ENCODE results near the gene SLIT3.
A peak's percentile ranks its signal among the peaks of the same experiment; 100 is the strongest.

The SLIT3 gene

DNA sequence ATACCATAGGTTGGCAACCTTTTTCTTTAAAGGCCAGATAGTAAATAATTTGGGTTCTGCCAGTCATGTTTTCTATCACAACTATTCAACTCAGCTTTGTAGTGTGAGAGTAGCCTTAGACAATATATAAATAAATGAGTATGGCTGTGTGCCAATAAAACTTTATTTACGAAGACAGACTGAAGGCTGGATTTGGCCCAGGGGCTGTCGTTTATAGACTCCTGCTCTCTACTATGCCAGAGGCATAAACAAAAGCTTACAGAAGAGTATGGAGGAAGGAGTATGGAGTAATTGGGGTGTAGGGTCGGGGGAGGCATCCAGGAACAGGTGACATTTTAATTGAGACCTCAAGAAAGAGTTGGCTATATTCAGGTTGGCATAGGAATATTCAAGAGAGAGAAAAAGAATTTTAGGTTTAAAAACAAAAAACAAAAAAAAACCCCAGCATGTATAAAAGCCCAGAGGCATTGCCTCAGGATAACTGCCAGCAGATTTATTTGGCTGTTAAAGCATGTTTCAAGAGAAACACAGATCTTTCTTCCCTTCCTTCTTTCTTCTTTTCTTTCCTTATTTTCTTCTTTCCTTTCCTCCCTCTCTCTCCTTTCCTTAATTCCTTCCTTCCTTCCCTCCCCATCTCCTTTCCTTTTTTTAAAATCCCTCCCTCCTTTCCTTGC lies 39.9 kb downstream of the SLIT3 start:
- no peak for DNase-seq

DNA sequence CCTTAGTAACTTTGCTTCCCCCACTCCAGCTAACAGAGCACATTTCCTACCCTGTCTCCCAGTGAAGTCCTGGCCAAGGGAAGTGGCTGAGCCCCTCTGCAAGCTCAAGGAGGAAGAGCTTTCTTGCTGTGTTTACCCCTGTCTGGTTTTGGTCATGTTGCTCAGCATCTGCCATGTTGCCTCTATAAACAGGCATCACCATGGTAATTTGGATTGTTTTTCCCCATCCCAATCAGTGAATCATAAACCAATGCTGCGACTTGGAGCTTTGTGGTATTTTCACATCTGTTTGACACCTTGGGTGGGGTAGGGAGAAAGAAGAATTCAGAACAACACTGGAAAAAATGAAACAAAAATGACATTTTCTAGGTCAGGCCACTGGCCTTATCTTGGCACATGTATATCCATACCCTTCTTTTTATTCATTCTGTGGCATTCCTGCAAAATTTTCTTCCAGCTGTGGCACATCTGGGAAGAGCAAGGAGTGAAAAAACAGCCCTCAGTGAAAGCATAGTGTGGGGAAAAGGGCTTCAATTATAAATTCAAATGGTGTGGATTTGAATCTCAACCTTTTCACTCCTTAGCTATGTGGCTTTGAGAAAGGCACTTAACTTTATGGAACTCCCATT lies 42.5 kb downstream of the SLIT3 start:
- no peak for DNase-seq

DNA sequence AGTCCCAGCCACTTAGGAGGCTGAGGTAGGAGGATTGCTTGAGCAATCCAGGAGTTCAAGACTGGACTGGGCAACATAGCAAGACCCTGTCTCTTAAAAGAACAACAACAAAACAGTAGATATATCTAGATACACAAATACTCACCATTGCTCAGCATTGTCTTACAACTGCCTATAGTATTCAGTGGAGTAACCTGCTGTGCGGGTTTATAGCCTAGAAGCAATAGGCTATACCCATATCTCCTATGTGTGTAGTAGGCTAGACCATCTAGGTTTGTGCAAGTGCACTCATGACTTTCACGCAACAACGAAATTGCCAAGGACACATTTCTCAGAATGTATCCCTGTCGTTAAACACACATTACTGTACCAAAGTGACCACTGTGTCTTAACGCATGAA lies 44.7 kb downstream of the SLIT3 start:
- DNase-seq, result no peak

DNA sequence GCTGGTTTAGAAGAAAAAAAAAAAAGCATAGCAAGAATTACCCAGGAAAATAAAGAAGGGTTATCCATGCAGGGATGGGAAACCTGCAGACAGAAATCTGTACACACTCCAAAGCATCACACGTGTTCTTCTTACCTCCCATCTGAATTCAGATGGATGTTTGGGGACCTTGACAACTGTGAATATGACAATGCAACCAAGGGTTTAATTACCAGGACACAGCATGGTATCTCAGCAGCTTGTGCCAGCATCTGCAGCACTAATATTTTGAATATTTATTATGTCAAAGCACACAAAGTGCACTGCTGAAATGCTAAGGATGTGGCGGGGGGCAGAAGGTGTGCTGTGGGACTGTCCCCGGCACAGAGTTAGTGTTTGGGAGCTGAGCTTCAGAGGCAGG lies 47.9 kb downstream of the SLIT3 start:
- no peak for DNase-seq

DNA sequence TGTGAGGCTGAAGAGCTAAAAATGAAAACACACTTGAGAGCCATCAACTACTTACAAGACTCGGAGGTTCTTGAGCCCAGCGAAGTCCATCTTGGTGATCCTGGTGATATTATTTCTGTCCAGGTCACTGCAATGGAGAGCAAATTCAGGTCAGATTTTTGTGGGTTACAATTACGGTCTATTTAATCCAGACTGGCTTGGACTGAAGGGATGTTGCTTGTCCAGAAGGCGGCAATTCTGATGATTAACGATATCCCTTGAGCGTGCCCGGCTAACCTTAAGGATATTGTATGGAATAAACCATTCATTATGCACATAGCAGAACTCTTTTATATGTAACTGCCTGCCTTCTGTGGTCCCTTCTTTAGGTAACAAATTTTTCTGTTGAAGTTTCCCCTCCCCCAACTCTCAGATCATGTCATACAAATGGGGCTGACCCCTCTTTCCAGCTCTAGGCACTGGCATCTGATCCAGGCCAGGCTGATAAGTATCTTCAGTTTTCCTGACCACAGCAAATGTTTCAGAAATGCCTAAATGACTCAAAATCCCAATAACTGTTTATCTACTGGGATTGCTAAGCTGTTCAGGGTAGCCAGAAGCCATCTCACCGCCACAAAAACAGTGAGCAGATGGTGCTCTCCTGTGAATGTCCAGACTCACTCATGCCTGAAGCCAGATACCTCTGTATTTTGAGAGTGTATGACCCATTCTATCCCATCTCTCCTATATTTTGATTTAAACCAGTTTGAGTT lies 49.4 kb downstream of the SLIT3 start:
- DNase-seq, result no peak

DNA sequence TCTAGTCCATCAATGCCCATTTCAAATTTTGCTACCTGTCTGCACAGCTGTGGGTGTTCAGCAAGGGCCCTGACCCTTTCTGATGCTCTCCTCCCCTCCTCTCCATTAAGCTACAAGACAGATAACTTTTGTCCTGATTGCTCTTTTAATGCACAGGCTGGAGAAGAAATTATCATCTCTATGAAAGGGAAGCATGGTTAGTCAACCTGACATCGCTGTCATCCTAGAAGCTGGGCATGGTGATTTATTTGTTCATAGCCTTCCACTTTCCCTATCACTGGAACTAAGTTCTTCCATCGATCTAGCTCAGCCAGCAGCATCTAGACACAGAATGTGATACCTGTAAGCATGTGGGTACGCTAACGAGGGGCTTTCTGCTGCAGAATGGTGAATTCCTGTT lies 50.1 kb downstream of the SLIT3 start:
- DNase-seq, result no peak

DNA sequence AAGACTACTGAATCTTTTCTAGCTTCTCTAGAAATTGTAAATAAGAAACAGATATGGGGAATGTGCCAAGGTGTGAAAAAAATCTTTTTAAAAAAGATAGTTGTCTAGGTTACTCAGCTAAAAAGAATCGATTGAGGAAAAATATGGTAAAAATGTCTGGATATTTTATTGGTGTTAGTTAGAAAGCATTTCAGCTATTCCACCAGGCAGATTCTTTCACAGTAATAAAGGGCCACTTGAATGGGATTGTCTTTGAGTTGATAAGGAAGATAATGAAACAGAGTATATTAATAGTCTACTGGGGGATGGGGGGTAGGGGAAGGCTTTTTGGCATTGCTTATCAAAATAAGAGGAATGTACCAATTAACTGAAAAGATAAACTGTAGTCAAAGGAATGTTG lies 51.9 kb downstream of the SLIT3 start:
- DNase-seq, result no peak

DNA sequence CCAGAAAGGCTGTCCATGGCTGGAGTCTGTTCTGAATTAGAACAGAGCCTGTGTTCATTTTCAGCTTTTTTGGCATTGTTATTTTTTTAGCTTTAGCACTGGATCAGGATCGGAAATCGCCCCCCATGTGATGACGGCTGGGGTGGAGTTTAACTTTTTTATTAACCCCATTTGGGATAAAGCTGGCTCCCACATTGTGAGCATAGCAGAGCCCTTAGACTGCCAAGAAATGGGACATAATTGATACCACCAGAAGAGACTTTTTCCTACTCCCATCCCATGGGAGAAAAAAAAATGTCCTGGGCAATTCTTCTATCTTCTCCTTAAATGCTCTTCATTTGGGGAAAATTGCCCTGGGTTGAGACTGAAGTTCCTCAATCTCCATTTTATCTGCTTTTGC lies 52.4 kb downstream of the SLIT3 start:
- DNase-seq, result peak; percentile 36

DNA sequence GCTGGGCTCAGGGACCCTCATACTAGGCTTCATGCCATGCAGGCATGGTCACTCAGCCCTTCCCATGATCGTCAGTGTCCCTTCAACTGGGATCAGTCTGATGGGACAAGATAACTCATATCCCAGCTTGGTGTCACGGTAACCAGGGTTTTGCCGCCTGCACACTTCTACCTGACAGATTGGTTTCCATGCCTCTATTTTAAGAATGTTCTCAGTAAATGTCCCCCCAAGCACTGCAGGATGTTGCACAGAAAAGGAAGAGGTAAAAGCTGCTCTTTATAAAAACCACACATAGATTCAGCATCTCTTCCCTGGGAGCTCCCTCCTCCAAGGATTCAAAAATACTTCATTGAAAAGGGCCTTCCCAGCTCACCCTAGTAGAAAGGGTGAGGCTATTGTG lies 56.1 kb downstream of the SLIT3 start:
- no peak for DNase-seq

DNA sequence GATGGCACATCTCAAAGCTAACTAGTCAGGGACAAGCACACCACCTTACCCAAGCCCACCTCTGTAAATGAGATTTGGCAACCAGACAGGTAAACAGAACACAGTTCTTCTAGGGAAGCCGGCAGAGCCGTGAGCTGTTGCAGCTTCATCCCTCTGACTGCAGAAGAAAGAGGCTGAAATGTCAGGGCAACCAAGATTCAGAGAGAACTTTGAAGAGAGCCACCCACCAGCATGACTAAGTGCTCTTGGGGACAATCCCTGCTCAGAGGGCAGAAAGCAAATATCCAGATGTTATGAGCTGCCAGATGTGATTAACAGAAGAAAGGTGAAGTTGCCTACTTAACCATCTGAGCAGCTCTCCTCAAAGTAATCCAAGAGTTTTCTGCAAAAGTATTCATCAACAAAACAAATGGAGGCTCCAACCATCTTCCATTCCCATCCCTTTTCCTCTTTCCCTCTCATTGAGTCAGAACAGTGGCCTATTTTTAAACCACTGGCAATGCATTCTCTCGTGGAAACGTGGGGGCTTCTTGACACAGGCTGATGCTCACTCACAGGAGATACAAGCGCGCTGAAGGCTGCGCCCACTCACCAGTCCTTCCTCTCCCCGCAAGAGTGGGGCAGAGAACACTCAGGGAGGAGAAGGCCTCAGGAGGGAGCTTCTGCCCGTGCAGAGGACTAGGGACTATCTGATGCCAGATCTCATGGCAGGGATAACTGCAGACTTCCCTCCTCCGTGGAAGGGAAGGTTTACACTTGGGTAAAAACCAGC lies 57.1 kb downstream of the SLIT3 start:
- DNase-seq, result no peak

DNA sequence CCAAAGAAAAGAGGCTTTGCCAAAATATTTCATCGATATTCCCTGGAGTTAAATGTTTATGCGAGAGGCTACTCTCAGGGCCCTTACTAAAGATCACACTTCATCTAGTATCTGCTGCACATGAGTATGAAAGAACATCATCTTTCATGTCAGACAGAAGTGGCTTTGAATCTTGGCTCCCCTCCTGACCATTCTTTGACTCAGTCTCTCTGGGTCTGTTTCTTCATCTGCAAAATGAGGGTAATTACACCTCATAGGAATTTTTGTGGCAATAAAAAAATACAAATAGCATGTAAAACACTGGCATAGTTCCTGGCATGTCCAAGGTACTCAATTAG lies 58.1 kb downstream of the SLIT3 start:
- DNase-seq, result no peak

DNA sequence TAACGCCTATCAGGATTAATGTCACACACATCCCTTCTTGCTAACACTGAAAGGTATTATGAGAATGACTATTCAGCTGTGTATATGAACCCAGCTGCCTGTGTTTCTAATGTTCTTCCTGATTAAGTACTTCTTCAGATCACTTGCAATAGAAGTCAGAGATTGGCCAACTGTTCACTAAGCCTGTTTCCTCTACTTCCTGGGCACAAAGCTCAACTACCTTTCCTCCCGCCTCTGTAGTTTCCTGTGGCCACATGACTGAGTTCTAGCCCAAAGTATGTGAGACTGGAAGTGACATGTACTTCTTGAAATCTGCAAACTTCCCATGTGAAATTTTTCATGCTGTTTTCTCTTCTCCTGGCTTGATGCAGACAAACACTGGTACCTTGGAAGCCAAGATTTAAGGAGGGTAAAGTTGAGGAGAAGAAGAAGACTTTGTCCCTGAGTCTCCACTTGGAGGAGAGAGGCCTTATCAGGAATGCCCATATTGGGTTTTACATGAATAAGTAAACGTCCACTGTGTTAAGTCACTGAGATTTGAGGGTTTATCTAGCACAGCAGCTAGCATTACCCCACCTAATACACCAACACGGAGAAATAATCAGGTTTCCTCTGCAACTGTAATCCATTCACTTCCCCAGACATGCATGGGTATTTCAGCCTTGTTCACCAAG lies 58.6 kb downstream of the SLIT3 start:
- no peak for DNase-seq

DNA sequence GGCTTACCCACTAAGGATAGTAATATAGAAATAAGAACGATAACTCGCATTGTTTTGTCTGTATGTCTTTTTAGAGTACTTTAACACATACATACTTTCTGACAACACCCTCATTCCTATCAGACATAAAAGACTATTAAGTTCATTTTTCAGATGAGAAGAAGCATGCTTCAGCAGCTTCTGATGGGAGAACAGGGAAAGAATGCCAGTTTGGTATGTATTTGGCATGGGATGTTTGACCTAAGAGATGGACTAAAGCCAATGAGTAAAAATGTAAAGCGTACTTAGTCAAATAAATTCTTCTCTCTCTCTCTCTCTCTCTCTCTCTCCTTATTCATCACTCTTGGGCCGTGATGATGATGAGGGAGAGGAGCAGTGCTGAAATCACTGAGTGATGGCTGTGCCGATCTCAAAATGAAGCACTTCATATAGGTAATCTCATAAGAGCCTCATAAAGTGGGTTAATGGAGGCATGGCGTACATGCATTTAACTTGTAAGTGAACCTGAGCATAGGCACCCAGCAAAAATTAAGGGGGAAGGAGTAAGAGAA lies 71.5 kb downstream of the SLIT3 start:
- no peak for DNase-seq

DNA sequence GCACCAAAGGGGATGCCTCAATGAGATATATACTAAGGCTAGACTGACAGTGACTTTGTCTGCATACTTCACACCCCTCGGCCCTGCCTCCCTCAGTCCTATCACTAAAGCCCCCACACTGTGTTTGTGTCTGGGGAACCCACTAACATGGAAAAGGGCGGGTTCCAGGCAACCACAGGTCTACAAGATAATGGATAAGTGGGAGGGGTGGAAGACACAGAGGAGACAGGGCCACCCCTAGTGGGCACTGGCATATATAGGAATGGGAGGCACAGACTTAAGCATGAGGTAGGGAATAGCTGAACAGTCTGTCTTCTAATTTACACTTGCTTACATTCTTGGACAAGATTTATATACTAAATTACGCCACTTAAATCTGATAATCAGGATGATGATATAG lies 74.0 kb downstream of the SLIT3 start:
- no peak for DNase-seq

DNA sequence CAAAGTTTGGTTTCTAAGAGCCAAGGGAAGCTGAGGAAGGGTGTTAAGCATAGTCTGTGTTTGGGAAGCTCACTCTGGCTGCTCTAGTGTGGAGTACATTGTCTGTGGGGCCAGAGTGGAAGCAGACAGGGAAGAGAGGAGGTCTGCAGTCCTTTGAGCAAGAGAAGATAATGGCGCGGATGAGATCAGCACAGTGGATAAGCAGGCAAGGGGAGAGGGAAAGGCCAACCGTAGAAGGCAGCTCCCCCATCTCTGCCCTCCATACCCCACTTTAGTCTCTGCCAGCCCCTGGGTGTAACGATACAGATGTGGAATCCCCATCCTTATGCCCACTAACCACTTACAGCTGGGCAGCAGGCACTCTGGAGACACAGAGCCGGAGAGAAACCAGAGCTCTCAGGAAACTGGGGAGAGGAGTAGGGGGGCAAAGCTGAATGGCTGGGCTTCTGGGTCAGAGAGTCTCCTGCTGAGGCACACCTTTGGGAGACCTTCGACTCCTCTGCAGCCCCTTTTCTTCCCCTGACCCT lies 75.0 kb downstream of the SLIT3 start:
- no peak for DNase-seq

DNA sequence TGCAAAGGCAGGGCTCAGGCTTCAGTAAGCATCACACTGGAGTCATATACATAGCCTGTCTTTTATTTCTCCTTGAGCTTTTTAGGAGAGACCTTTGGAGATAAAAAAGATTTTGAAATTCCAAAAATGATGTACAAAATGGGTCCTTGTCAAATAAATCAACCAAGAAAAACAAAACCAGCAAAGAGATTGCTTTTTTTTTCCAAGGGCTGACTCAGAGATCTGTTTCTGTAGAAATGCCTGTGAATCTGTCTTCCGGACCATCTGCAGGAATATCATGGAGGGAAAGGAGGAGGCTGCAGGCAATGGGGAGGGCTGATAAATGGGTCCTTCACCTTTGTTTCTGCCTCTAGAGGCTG lies 77.4 kb downstream of the SLIT3 start:
- DNase-seq, result no peak

DNA sequence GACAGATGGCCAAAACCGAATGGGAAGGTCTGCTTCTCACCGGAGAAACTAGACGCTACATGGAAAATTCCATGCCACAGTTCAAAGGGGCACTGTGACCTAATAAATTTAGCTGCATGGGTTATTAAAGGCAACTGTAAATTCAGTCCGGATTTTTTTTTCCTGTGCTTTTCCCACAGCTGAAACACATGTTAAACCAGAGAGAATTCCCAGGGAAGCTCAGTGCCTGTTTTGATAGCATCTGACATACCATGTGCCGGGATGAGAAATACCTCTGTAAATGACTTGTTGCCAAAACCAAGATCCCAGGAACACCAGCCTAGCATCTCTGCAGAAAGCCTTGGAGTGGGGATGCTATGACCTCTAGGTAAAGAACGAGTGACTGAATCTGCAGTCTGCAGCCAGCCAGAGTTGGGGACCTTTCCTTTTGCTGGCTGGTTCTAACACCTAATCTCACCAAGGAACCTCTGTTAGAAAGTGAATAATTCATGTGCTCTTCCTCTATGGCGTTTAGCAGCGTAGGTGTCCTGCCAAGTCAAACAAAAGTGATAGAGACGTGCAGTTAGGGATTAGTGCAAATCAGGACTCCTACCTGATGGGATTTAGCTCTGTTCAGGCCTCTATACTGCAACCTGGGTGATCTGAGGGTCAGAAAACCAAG lies 77.9 kb downstream of the SLIT3 start:
- no peak for DNase-seq

DNA sequence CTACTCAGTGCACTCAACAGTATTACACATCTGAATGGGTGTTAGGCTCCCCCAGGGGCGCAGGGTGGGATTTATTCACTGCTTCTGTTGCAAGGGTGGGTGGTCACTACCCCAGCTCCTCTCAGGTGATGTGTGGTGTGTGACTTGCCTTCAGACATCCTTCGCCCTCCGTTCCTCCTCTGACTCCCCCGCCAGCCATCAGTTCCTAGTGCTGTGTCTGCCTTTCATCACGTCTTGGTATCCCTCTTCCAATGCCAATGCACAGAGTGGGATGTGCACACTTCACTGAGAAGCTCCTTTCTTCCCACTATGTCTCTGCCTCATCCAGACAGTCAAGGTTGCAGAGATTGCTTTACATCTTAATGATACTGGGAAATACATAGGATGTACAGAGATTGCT lies 79.4 kb downstream of the SLIT3 start:
- DNase-seq, result no peak

DNA sequence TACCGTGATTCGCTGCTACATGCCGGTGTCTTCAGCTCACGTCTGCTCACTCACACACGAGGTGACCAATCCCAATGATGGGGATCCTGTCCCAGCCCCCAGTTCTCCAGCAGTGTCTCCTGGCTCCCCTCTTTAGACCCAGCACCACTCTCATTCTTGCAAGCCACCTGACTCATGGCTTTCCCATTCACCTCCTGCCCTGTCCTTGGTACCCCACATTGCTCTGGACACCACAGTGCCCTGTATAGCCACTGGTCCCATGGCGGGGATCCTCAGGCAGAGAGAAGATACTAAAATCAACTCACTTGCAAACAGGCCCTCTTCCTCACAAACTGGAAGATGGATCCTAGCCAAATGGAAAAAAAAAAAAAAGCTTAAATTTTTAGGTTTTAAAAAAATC lies 81.0 kb downstream of the SLIT3 start:
- no peak for DNase-seq

DNA sequence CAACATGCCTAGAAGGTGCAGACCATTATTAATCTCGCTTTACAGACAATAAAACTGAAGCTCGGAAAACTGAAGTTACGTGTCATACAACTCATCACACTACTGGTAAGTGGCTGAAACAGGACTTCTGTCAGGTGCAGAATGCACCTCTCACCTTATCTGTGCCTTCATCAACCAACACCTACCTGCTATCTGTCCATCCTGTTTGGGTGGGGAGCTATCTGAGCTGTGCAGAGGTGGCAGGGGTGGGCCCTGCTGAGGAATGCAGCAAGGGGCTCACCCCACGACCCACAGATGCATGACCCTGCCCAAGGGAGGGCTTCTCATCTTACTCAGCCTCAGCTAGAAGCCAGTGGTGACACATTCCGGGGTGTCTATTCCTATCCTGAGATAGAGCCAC lies 81.6 kb downstream of the SLIT3 start:
- no peak for DNase-seq

DNA sequence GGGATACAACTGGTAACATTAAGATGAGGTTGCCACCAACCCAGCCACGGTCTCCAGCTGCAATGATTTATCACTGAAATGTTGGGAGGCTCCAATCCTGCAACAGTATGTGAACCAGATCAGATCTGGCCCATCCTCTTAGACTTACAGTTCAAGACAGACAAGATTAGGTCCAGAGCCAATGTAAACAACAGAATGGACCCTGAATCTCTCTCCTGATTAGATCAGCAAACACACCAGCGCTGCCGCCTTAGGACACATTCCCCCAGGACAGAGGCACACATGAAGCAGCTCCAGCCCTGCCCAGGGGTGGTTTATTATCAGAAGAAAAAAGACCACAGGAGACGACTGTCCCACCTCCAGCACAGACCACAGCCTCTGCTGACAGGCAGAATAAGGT lies 82.1 kb downstream of the SLIT3 start:
- DNase-seq, result no peak

DNA sequence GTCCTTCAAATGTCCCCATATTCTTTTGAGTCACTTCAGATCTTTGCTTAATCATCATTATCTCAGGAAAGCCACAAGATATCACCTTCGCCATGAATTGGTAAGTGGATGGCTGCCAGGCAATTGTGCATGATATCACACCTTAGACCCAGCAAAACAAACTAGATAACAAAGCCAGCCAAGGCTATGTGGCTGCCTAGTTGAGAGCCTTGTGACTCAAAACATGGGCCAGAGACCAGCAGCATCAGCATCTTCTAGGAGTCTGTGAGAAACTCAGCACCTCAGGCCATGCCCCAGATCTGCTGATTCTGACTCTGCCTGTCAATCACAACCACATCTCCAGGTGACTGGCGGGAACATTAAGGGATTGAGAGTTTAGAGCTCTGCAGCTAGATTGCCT lies 82.8 kb downstream of the SLIT3 start:
- no peak for DNase-seq

Data from right hindlimb (tissue), 1 donor.